Fibroblast of the aortic adventitia (primary cell): Measurements from ENCODE around the gene KRTAP4-8. TPM values are rescaled to one million over a fixed set of nuclear protein-coding genes. Genes with fewer than 3 reads are reported as not detected.
"Not testable (repeated sequence)": the region's sequence is repeated elsewhere in the genome, so short reads cannot be mapped to it uniquely, and the experiment has no call there.

Source experiments
- DNase-seq: peaks from one replicate; pipeline ENCODE4 v3.0.0-alpha.2; 2010; ENCODE audit warnings: low read depth
- H3K4me3 ChIP-seq: 2 replicates; pipeline ENCODE4 v1.5.1; 2011; ENCODE audit warnings: low read depth, mild to moderate bottlenecking, control low read depth, low read length, moderate library complexity
- total RNA-seq: library from RNA; depleted of rRNA; stranded (reverse); fragments of >200 nt; gene quantifications from 2 replicates; pipeline ENCODE4 v1.2.3, GENCODE V29; 2012; ENCODE audit warnings: low replicate concordance
- TF ChIP-seq, protein P1 (sequence below): IDR thresholded peaks from 2 replicates; pipeline ENCODE4 v1.5.1; 2011; ENCODE audit warnings: mild to moderate bottlenecking, low read length, control low read depth, inconsistent platforms; ENCODE audit not compliant: insufficient read depth

KRTAP4-8 gene
- total RNA-seq: not detected in 2 replicates

GRCh38 chr17:41098042-41098441 is at the start of gene KRTAP4-8:
Gene KRTAP4-8, minus strand, starts transcription at chr17:41098142. Its CDS starts 58 bp downstream, at chr17:41098084.
- TF ChIP-seq, protein P1, sequence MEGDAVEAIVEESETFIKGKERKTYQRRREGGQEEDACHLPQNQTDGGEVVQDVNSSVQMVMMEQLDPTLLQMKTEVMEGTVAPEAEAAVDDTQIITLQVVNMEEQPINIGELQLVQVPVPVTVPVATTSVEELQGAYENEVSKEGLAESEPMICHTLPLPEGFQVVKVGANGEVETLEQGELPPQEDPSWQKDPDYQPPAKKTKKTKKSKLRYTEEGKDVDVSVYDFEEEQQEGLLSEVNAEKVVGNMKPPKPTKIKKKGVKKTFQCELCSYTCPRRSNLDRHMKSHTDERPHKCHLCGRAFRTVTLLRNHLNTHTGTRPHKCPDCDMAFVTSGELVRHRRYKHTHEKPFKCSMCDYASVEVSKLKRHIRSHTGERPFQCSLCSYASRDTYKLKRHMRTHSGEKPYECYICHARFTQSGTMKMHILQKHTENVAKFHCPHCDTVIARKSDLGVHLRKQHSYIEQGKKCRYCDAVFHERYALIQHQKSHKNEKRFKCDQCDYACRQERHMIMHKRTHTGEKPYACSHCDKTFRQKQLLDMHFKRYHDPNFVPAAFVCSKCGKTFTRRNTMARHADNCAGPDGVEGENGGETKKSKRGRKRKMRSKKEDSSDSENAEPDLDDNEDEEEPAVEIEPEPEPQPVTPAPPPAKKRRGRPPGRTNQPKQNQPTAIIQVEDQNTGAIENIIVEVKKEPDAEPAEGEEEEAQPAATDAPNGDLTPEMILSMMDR: no peak
- no peak within 1 kb of the TSS for H3K4me3 ChIP-seq
- no peak for DNase-seq

GRCh38 chr17:41145261-41145660 is 47.3 kb upstream of the KRTAP4-8 start:
- TF ChIP-seq, protein P1: no peak
- no peak overlapping the region for H3K4me3 ChIP-seq
- no peak for DNase-seq

DNA sequence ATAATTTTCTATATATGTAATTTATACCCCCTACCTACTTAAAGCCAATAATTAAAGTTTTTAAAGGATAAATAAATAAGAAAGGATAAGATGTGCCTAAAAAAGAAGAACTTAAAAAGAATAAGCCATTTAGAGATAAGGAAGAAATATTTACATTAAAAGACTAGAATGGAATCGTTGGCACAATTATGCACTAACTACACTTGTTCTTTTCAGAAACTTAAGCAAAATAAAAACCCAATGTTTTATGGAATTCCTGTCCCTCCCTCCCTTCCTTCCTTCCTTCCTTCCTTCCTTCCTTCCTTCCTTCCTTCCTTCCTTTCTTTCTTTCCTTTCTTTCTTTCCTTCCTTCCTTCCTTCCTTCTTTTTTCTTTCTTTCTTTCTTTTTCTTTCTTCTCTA is 46.9 kb upstream of the KRTAP4-8 start:
- no peak for DNase-seq
- H3K4me3 ChIP-seq: no peak overlapping the region
- TF ChIP-seq, protein P1: no peak

DNA sequence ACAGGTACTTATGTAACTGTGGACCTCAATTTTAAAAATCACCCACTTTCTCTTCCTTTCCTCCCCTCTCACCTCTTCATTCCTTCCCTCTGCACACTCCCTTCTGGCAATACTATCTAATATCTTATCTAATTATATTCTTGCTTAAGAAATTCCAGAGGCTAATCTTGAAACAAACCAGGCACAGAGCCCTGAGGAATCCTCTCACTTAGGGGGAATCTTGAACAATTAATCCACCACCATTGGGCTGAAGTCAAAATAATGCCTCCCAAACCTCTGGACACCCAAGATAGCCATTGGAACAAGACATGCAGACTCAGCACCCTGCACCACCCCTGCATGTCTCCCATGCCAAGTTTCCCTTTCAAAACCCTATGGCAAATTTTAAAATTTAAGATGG is 43.4 kb upstream of the KRTAP4-8 start:
- peak; percentile 4 for DNase-seq
- no peak overlapping the region for H3K4me3 ChIP-seq
- TF ChIP-seq, protein P1: no peak

DNA sequence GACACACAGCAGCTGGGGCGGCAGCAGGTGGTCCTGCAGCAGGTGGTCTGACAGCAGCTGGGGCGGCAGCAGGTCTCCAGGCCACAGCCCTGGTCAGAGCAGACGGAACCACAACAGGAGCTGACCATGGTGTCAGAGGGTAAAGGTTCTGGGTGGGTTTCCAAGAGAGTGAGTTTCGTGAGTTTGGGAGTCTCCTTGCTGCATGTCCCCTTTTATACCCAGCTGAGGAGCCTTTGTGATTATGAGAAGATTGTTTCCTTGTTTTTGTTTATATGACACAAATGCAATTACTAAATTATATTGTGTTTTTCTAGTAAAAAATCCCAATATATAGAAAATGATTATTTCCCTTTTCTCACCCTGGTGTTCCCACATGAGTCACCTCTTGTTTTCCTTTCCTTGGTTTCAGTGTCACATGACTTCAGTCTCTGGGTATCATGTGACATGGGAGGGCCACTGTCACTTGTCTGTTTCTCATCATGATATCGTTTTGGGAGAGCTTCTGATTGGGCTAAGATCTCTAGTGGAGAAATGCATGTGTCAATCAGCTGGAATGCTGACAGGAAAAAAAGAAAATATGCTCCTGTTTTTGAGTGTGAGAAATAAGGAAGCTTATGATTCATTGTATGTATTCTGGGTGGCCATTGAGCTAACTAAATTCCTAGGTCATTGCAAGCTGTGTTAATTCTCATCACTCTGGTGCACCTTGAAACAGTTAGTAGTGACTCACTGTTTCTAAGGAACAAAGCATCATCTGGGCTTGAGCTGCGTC is 42.6 kb upstream of the KRTAP4-8 start, which contains the start of gene KRTAP4-6:
Gene KRTAP4-6, minus strand, starts transcription at position 185 of the 772 bp plus-strand sequence. Its CDS starts 57 bp downstream, at position 128.
- no peak within 1 kb of the TSS for H3K4me3 ChIP-seq
- DNase-seq: peak; percentile 15
- TF ChIP-seq, protein P1: no peak

- DNase-seq, H3K4me3 ChIP-seq: not testable (repeated sequence)
These were observed 41.9 kb upstream of the KRTAP4-8 start for GRCh38 chr17:41139865-41140264.

GRCh38 chr17:41133880-41134735 is 36.2 kb upstream of the KRTAP4-8 start:
- DNase-seq: no peak
- TF ChIP-seq, protein P1: no peak

More at GRCh38 chr17:41133880-41134735, 36.2 kb upstream of the KRTAP4-8 start:
- no peak overlapping the region for H3K4me3 ChIP-seq
